ENCODE data around the gene PGLYRP2. TPM values are rescaled to one million over a fixed set of nuclear protein-coding genes. Genes with fewer than 3 reads are reported as not detected.

Gene PGLYRP2
- polyA plus RNA-seq, 1 donor from 2014 or later = not detected

DNA sequence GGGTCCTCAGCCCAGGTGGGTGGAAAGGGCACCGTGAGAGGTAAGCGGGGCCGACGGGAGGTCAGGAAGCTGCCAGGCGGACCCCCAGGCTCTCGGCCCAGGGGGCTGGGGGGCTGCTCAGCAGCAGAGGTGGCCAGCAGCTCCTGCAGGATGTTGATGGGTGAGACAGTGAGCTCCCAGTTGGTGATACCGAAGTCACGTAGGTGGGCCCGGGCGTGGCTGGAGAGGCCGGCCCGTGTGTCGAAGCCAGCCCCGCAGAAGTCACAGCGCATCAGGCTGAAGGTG is 42.5 kb downstream of the PGLYRP2 start:
- no peaks in the 10 kb centered on the region for H3K9me2 ChIP-seq (ENCODE audit: insufficient read depth, low read length)
- H3F3A ChIP-seq (ENCODE audit: insufficient read depth, low read length, poor library complexity, severe bottlenecking) = no peaks in the 10 kb centered on the region
- peaks cover 9% of the 10 kb centered on the region for H3K79me2 ChIP-seq (replicated peaks; ENCODE audit: insufficient read depth, low read length)
- no peak overlapping the region for H3K4me3 ChIP-seq (ENCODE audit: low read length)
- TF ChIP-seq, protein P1, sequence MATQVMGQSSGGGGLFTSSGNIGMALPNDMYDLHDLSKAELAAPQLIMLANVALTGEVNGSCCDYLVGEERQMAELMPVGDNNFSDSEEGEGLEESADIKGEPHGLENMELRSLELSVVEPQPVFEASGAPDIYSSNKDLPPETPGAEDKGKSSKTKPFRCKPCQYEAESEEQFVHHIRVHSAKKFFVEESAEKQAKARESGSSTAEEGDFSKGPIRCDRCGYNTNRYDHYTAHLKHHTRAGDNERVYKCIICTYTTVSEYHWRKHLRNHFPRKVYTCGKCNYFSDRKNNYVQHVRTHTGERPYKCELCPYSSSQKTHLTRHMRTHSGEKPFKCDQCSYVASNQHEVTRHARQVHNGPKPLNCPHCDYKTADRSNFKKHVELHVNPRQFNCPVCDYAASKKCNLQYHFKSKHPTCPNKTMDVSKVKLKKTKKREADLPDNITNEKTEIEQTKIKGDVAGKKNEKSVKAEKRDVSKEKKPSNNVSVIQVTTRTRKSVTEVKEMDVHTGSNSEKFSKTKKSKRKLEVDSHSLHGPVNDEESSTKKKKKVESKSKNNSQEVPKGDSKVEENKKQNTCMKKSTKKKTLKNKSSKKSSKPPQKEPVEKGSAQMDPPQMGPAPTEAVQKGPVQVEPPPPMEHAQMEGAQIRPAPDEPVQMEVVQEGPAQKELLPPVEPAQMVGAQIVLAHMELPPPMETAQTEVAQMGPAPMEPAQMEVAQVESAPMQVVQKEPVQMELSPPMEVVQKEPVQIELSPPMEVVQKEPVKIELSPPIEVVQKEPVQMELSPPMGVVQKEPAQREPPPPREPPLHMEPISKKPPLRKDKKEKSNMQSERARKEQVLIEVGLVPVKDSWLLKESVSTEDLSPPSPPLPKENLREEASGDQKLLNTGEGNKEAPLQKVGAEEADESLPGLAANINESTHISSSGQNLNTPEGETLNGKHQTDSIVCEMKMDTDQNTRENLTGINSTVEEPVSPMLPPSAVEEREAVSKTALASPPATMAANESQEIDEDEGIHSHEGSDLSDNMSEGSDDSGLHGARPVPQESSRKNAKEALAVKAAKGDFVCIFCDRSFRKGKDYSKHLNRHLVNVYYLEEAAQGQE (IDR thresholded peaks at IDR 0.05; ENCODE audit: borderline replicate concordance) = no peak
- TF ChIP-seq TAF1 (IDR thresholded peaks at IDR 0.05; ENCODE audit: low read depth) (no peak), RAD21 (conservative IDR thresholded peaks at IDR 0.05) (no peak), MXI1 (conservative IDR thresholded peaks at IDR 0.05; ENCODE audit: poor library complexity, severe bottlenecking) (no peak), EZH2 (IDR thresholded peaks at IDR 0.05; ENCODE audit: borderline replicate concordance, insufficient read depth, low read length, poor library complexity, severe bottlenecking) (no peak), EP300 (conservative IDR thresholded peaks at IDR 0.05; ENCODE audit: poor library complexity, severe bottlenecking) (no peak), POLR2AphosphoS5 (IDR thresholded peaks at IDR 0.05) (no peak)
- TF ChIP-seq, protein P2, sequence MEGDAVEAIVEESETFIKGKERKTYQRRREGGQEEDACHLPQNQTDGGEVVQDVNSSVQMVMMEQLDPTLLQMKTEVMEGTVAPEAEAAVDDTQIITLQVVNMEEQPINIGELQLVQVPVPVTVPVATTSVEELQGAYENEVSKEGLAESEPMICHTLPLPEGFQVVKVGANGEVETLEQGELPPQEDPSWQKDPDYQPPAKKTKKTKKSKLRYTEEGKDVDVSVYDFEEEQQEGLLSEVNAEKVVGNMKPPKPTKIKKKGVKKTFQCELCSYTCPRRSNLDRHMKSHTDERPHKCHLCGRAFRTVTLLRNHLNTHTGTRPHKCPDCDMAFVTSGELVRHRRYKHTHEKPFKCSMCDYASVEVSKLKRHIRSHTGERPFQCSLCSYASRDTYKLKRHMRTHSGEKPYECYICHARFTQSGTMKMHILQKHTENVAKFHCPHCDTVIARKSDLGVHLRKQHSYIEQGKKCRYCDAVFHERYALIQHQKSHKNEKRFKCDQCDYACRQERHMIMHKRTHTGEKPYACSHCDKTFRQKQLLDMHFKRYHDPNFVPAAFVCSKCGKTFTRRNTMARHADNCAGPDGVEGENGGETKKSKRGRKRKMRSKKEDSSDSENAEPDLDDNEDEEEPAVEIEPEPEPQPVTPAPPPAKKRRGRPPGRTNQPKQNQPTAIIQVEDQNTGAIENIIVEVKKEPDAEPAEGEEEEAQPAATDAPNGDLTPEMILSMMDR (IDR thresholded peaks at IDR 0.05; ENCODE audit: poor library complexity, severe bottlenecking) = no peak
- H3K9ac ChIP-seq (ENCODE audit: low read length) = no peak overlapping the region
- H3K9me3 ChIP-seq (ENCODE audit: low read length) = no peaks in the 10 kb centered on the region
- no peaks in the 10 kb centered on the region for H3K36me3 ChIP-seq (ENCODE audit: insufficient read depth, low read length)
- H3K27ac ChIP-seq (ENCODE audit: low read length) = no peak overlapping the region
- no peaks in the 10 kb centered on the region for H3K27me3 ChIP-seq (ENCODE audit: insufficient read depth, low read depth, low read length)
- no peak overlapping the region for H3K4me2 ChIP-seq (ENCODE audit: low read length)
- no peak overlapping the region for H2AFZ ChIP-seq (ENCODE audit: low read depth, low read length)
- no peaks in the 10 kb centered on the region for H4K20me1 ChIP-seq (ENCODE audit: insufficient read depth)

DNA sequence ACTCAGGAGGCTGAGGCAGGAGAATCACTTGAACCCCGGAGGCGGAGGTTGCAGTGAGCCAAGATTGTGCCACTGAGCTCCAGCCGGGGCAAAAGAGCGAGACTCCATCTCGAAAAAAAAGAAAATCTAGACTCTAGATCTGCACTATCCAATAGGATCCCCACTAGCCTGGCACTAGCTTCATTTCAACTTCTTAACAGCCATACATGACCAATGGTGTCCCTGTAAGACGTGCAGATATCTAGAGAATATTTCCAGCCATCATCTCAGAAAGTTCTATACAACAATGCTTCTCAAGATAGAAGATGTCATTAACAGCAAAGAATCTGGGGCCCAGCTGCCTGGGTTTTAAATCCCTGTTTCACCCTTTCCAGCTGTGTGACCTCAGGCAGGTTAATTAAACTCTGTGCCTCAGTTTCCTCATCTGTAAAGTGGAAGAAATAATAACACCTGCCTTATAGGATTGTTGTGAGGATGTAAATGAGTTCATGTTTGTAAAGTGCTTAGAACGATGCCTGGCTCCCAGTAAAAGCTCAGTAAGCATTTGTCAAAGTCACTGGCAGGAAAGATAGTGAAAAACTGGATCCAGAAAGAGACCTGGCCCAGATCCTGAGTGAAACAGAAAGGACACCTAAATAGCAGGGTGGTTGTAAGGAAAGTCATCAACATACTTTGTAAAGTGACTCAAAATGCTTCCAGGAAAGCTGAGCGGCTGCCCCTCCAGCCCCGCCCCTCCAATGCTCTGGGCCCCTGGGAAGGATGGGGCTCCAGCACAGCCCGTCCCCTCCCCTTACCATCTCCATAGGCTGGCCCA is 43.1 kb downstream of the PGLYRP2 start:
- Histone ChIP-seq H3K9me2 (ENCODE audit: insufficient read depth, low read length) (no peaks in the 10 kb centered on the region), H3K36me3 (ENCODE audit: insufficient read depth, low read length) (no peaks in the 10 kb centered on the region), H3K27me3 (ENCODE audit: insufficient read depth, low read depth, low read length) (no peaks in the 10 kb centered on the region), H3K4me3 (ENCODE audit: low read length) (no peak overlapping the region), H3K27ac (ENCODE audit: low read length) (no peak overlapping the region), H3K9me3 (ENCODE audit: low read length) (no peaks in the 10 kb centered on the region), H4K20me1 (ENCODE audit: insufficient read depth) (no peaks in the 10 kb centered on the region), H2AFZ (ENCODE audit: low read depth, low read length) (no peak overlapping the region), H3K79me2 (replicated peaks; ENCODE audit: insufficient read depth, low read length) (peaks cover 14% of the 10 kb centered on the region), H3K4me2 (ENCODE audit: low read length) (no peak overlapping the region), H3K9ac (ENCODE audit: low read length) (no peak overlapping the region), H3F3A (ENCODE audit: insufficient read depth, low read length, poor library complexity, severe bottlenecking) (no peaks in the 10 kb centered on the region)
- TF ChIP-seq POLR2AphosphoS5 (IDR thresholded peaks at IDR 0.05) (no peak), MXI1 (conservative IDR thresholded peaks at IDR 0.05; ENCODE audit: poor library complexity, severe bottlenecking) (no peak), EP300 (conservative IDR thresholded peaks at IDR 0.05; ENCODE audit: poor library complexity, severe bottlenecking) (no peak), TAF1 (IDR thresholded peaks at IDR 0.05; ENCODE audit: low read depth) (no peak), SMC3 (conservative IDR thresholded peaks at IDR 0.05; ENCODE audit: poor library complexity) (no peak), RAD21 (conservative IDR thresholded peaks at IDR 0.05) (no peak), EZH2 (IDR thresholded peaks at IDR 0.05; ENCODE audit: borderline replicate concordance, insufficient read depth, low read length, poor library complexity, severe bottlenecking) (no peak)
- TF ChIP-seq, protein P1 (IDR thresholded peaks at IDR 0.05; ENCODE audit: borderline replicate concordance) = no peak
- TF ChIP-seq, protein P2 (IDR thresholded peaks at IDR 0.05; ENCODE audit: poor library complexity, severe bottlenecking) = no peak
